Ovary (tissue), 9 donors: ENCODE results near the gene ZIC4. TPM values are rescaled to one million over a fixed set of nuclear protein-coding genes. Genes with fewer than 3 reads are reported as not detected.

ENCODE experiments used
- DNase-seq, 5 donors: peaks; one replicate each; pipeline ENCODE4 v3.0.0-alpha.2; 2019 to 2020
- H3K27ac ChIP-seq, 2 donors: fragments of 200-600 bp; one replicate each; pipeline versions ENCODE4 v1.5.1 to v1.8.0; 2019 to 2022
- H3K27me3 ChIP-seq: fragments of 200-600 bp; one replicate; pipeline ENCODE4 v1.8.0; 2022
- H3K36me3 ChIP-seq: fragments of 200-600 bp; sonication (generic); one replicate; pipeline ENCODE4 v1.5.1; 2019
- H3K4me1 ChIP-seq: one replicate; pipeline ENCODE4 v1.8.1; 2013; ENCODE audit warnings: mild to moderate bottlenecking, moderate library complexity; ENCODE audit not compliant: insufficient read depth
- H3K4me3 ChIP-seq: fragments of 200-600 bp; sonication (generic); one replicate; pipeline ENCODE4 v1.5.1; 2017
- H3K9me3 ChIP-seq, 2 donors: fragments of 200-600 bp in 1 of 2; sonication (generic) in 1 of 2; one replicate each; pipeline versions ENCODE4 v1.5.1 to v1.8.1; 2013 to 2019; ENCODE audit warnings: mild to moderate bottlenecking in 1 of 2, moderate library complexity in 1 of 2
- CTCF ChIP-seq, 3 donors: fragments of 450-650 bp in 2 of 3; fragments of 200-600 bp in 1 of 3; IDR thresholded peaks; one replicate each; pipeline versions ENCODE4 v1.5.1 to v1.8.0; 2016 to 2022; ENCODE audit warnings: antibody characterized with exemption in 3 of 3, mild to moderate bottlenecking in 1 of 3
- EP300 ChIP-seq: sonication (generic); formaldehyde crosslinking; IDR thresholded peaks from one replicate; pipeline ENCODE4 v1.6.1; 2017; ENCODE audit warnings: antibody characterized with exemption
- POLR2A ChIP-seq: fragments of 450-650 bp; IDR thresholded peaks from one replicate; pipeline ENCODE4 v1.6.1; 2017; ENCODE audit warnings: antibody characterized with exemption, mild to moderate bottlenecking, moderate library complexity
- WGBS, 3 donors: extraction: QIAGEN DNeasy Blood & Tissue Kit in 1 of 3; methylation state at CpG; one replicate each; pipeline versions ENCODE4 v1.1.5 to v1.1.7; 2013 to 2017; 5-methylcytosine and 5-hydroxymethylcytosine counted together
- intact Hi-C, 4 donors: fragments of 100-400 bp; cut with DNase I; formaldehyde crosslinking; loops; one replicate each; pipeline versions ENCODE4 v1.11.0 to v1.15.1; 2022 to 2023
- polyA plus RNA-seq, 2 donors: library from polyadenylated mRNA; stranded (reverse); fragments of 200-250 nt in 1 of 2; fragments of 350-450 nt in 1 of 2; fragmentation: Illumina TruSeq in 1 of 2; extraction: RNeasy Lipid Tissue Mini Kit (QIAGEN cat#74804) in 1 of 2; gene quantifications; one replicate each; pipeline ENCODE4 v1.2.3, GENCODE V29; 2013 to 2014
- total RNA-seq, 7 donors: library from RNA; depleted of rRNA in 2 of 7; stranded (reverse); fragments of >200 nt in 2 of 7; fragmentation: NEBNext Ultra II Directional in 3 of 7; extraction: Animal tissue kit (Norgen Biotek cat#: 25700) in 3 of 7; gene quantifications; one replicate each; pipeline versions ENCODE4 v1.1.0 to v1.2.4, GENCODE V29; 2016 to 2023
- donor health status: DM: no; HTN: no; CAD: no; lungs with moderate emphysema.
- donor health status: DM: no; HTN: no; CAD: no.
- donor health status: Bipolar disorder and iron deficiency.
- donor health status: DM: yes; HTN: yes; CAD: no.
- donor health status: DM: no; HTN: no; CAD: no.
- donor health status: DM: yes; HTN: yes; CAD: no.

Gene ZIC4
- total and polyA plus RNA-seq, 9 donors = not detected

- no peaks in the 10 kb centered on the region for H3K4me1 ChIP-seq
- H3K9me3 ChIP-seq = peaks cover 0 to 13% of the 10 kb centered on the region in 2 donors
- DNase-seq = no peak
- no peaks in the 10 kb centered on the region for H3K36me3 ChIP-seq
- 27 to 35% (median 27%) methylated on average over 5 of the region's 5 CpGs for WGBS, 3 donors
- TF ChIP-seq POLR2A (no peak), EP300 (no peak), CTCF (IDR thresholded peaks at IDR 0.05) (no peak)
- no peak overlapping the region for H3K4me3 ChIP-seq
- no peaks in the 10 kb centered on the region for H3K27me3 ChIP-seq
- intact Hi-C loops = no loop called here
- H3K27ac ChIP-seq = no peak overlapping the region
Measured at GRCh38 chr3:147360051-147360439, 46.3 kb downstream of the ZIC4 start.

- peaks cover 0 to 13% of the 10 kb centered on the region in 2 donors for H3K9me3 ChIP-seq
- H3K27me3 ChIP-seq = no peaks in the 10 kb centered on the region
- H3K4me1 ChIP-seq = no peaks in the 10 kb centered on the region
- TF ChIP-seq POLR2A (no peak), EP300 (no peak), CTCF (IDR thresholded peaks at IDR 0.05) (no peak)
- WGBS, 3 donors = 7 to 10% (median 7%) methylated on average over 45 of the region's 45 CpGs
- no peak overlapping the region for H3K27ac ChIP-seq
- intact Hi-C loops = no loop called here
- no peak for DNase-seq
- no peaks in the 10 kb centered on the region for H3K36me3 ChIP-seq
- no peak overlapping the region for H3K4me3 ChIP-seq
Measured at GRCh38 chr3:147359177-147360050, 46.9 kb downstream of the ZIC4 start.

- 3 to 6% (median 3%) methylated on average over 9 of the region's 9 CpGs for WGBS, 3 donors
- peaks cover 0 to 13% of the 10 kb centered on the region in 2 donors for H3K9me3 ChIP-seq
- H3K27ac ChIP-seq = no peak overlapping the region
- intact Hi-C loops = no loop called here
- H3K27me3 ChIP-seq = no peaks in the 10 kb centered on the region
- DNase-seq = no peak
- no peaks in the 10 kb centered on the region for H3K36me3 ChIP-seq
- TF ChIP-seq POLR2A (no peak), EP300 (no peak), CTCF (IDR thresholded peaks at IDR 0.05) (no peak)
- H3K4me1 ChIP-seq = no peaks in the 10 kb centered on the region
- H3K4me3 ChIP-seq = no peak overlapping the region
Measured at GRCh38 chr3:147358144-147358992, 48.0 kb downstream of the ZIC4 start.

GRCh38 chr3:147356909-147357900 lies 49.1 kb downstream of the ZIC4 start:
- Histone ChIP-seq H3K36me3 (no peaks in the 10 kb centered on the region), H3K4me3 (no peak overlapping the region), H3K27me3 (no peaks in the 10 kb centered on the region), H3K9me3 (peaks cover 0 to 13% of the 10 kb centered on the region in 2 donors), H3K27ac (no peak overlapping the region), H3K4me1 (no peaks in the 10 kb centered on the region)
- 4 to 7% (median 6%) methylated on average over 28 to 29 of the region's 29 CpGs for WGBS, 3 donors
- DNase-seq = no peak
- TF ChIP-seq POLR2A (no peak), CTCF (IDR thresholded peaks at IDR 0.05) (no peak), EP300 (no peak)
- intact Hi-C loops = no loop called here
